ENCODE data around the gene ASAP2. TPM values are rescaled to one million over a fixed set of nuclear protein-coding genes. Genes with fewer than 3 reads are reported as not detected.

Gene ASAP2
- total RNA-seq, 1 experiment from 2014 or later, result 25.2 TPM

DNA sequence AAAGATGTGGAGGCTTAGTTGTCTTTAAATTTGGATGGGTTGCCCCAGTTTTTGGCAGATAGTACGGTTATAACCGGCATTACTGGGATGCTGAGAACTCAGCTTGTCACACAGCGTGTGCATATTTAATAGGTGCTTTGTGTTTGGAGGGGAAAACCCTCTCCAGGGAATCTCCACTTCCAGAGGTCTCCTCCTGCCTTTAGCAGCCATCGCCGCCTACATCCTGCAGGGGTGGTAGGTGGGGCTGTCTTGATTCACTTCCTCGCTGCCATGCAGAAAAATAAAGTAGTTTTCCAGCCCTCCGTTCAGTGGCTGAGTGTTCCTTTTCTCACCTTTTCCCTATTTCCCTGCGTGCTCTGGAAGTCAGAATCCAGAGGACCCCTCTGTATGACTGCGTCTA, 140.3 kb downstream of the ASAP2 start:
- Histone ChIP-seq H3K9me2 (replicated peaks; ENCODE audit: low read length) (no peaks in the 10 kb centered on the region), H3K36me3 (ENCODE audit: low read depth, low read length) (peaks cover 62% of the 10 kb centered on the region), H3K4me3 (ENCODE audit: low read length) (no peak overlapping the region), H3K27me3 (ENCODE audit: low read length) (no peaks in the 10 kb centered on the region), H3K79me2 (ENCODE audit: low read length) (no peaks in the 10 kb centered on the region), H3F3A (ENCODE audit: low read length, unreplicated experiment) (no peaks in the 10 kb centered on the region), H3K27ac (ENCODE audit: low read length) (no peak overlapping the region), H4K20me1 (ENCODE audit: low read length) (no peaks in the 10 kb centered on the region), H3K9me3 (ENCODE audit: low read length) (no peaks in the 10 kb centered on the region), H3K4me2 (ENCODE audit: low read length) (no peak overlapping the region), H3K4me1 (ENCODE audit: insufficient read depth, low read length) (no peaks in the 10 kb centered on the region), H2AFZ (ENCODE audit: low read length) (no peak overlapping the region), H3K9ac (ENCODE audit: low read length) (no peak overlapping the region)
- intact Hi-C loops (cut with micrococcal nuclease), result no loop called here
- no TSS peak for BruUV-seq (replicated peaks)
- POLR2A ChIA-PET (ENCODE audit: unreplicated experiment), result no interaction called here
- CTCF ChIA-PET, result no interaction called here
- DNase-seq (no peak), ATAC-seq (no peak)
- no peak for TF ChIP-seq EZH2 (IDR thresholded peaks at IDR 0.05; ENCODE audit: low read length, unreplicated experiment)
- TF ChIP-seq CTCF (conservative IDR thresholded peaks at IDR 0.05; ENCODE audit: low read depth, low read length), result no peak
- TF ChIP-seq EZH2phosphoT487 (IDR thresholded peaks at IDR 0.05; ENCODE audit: borderline replicate concordance, low read length), result no peak

- no peaks in the 10 kb centered on the region for H3K4me1 ChIP-seq (ENCODE audit: insufficient read depth, low read length)
- no peak for DNase-seq
- no peak overlapping the region for H3K4me3 ChIP-seq (ENCODE audit: low read length)
- H3K9me3 ChIP-seq (ENCODE audit: low read length), result no peaks in the 10 kb centered on the region
- no peak overlapping the region for H3K4me2 ChIP-seq (ENCODE audit: low read length)
- no peaks in the 10 kb centered on the region for H3K79me2 ChIP-seq (ENCODE audit: low read length)
- no peaks in the 10 kb centered on the region for H3F3A ChIP-seq (ENCODE audit: low read length, unreplicated experiment)
- no peak overlapping the region for H3K27ac ChIP-seq (ENCODE audit: low read length)
- CTCF ChIA-PET, result no interaction called here
- no peaks in the 10 kb centered on the region for H4K20me1 ChIP-seq (ENCODE audit: low read length)
- no peak for ATAC-seq
- no peak for TF ChIP-seq EZH2phosphoT487 (IDR thresholded peaks at IDR 0.05; ENCODE audit: borderline replicate concordance, low read length)
- TF ChIP-seq CTCF (conservative IDR thresholded peaks at IDR 0.05; ENCODE audit: low read depth, low read length), result no peak
- TF ChIP-seq EZH2 (IDR thresholded peaks at IDR 0.05; ENCODE audit: low read length, unreplicated experiment), result no peak
- intact Hi-C loops (cut with micrococcal nuclease), result no loop called here
- BruUV-seq (replicated peaks), result no TSS peak
- POLR2A ChIA-PET (ENCODE audit: unreplicated experiment), result no interaction called here
- no peaks in the 10 kb centered on the region for H3K9me2 ChIP-seq (replicated peaks; ENCODE audit: low read length)
- H2AFZ ChIP-seq (ENCODE audit: low read length), result no peak overlapping the region
- H3K36me3 ChIP-seq (ENCODE audit: low read depth, low read length), result peaks cover 62% of the 10 kb centered on the region
- no peaks in the 10 kb centered on the region for H3K27me3 ChIP-seq (ENCODE audit: low read length)
- no peak overlapping the region for H3K9ac ChIP-seq (ENCODE audit: low read length)
Measured at GRCh38 chr2:9347411-9347881, 140.8 kb downstream of the ASAP2 start.

DNA sequence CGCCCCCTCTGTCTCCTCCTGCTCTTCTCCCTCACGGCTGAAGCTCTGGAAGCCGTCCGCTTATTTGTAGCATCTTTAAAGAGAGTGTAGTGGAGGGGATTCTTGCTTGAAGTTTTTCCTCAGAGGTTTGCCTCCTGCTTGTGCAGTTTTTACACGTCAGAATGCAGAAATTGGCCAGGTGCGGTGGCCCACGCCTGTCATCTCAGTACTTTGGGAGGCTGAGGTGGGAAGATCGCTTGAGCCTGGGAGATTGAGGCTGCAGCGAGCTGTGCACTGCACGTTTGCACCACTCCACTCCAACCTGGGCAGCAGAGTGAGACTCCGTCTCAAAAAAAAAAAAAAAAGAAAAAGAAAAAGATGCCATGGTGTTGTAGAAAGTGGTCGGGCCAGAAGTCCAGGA, 147.7 kb downstream of the ASAP2 start:
- Histone ChIP-seq H3F3A (ENCODE audit: low read length, unreplicated experiment) (no peaks in the 10 kb centered on the region), H3K36me3 (ENCODE audit: low read depth, low read length) (peaks cover 78% of the 10 kb centered on the region), H3K4me2 (ENCODE audit: low read length) (no peak overlapping the region), H2AFZ (ENCODE audit: low read length) (no peak overlapping the region), H3K9me3 (ENCODE audit: low read length) (no peaks in the 10 kb centered on the region), H3K4me3 (ENCODE audit: low read length) (no peak overlapping the region), H3K79me2 (ENCODE audit: low read length) (no peaks in the 10 kb centered on the region), H3K4me1 (ENCODE audit: insufficient read depth, low read length) (no peaks in the 10 kb centered on the region), H3K27me3 (ENCODE audit: low read length) (no peaks in the 10 kb centered on the region), H4K20me1 (ENCODE audit: low read length) (no peaks in the 10 kb centered on the region), H3K27ac (ENCODE audit: low read length) (no peak overlapping the region), H3K9ac (ENCODE audit: low read length) (no peak overlapping the region), H3K9me2 (replicated peaks; ENCODE audit: low read length) (no peaks in the 10 kb centered on the region)
- intact Hi-C loops (cut with micrococcal nuclease), result no loop called here
- ChIA-PET CTCF (no interaction called here), POLR2A (ENCODE audit: unreplicated experiment) (no interaction called here)
- ATAC-seq (no peak), DNase-seq (no peak)
- no peak for TF ChIP-seq EZH2 (IDR thresholded peaks at IDR 0.05; ENCODE audit: low read length, unreplicated experiment)
- TF ChIP-seq CTCF (conservative IDR thresholded peaks at IDR 0.05; ENCODE audit: low read depth, low read length), result no peak
- no peak for TF ChIP-seq EZH2phosphoT487 (IDR thresholded peaks at IDR 0.05; ENCODE audit: borderline replicate concordance, low read length)
- no TSS peak for BruUV-seq (replicated peaks)
